Ecto neural progenitor cell (in vitro differentiated cells): ENCODE measurements around the gene PDE4D.
"Not testable (repeated sequence)": the region's sequence is repeated elsewhere in the genome, so short reads cannot be mapped to it uniquely, and the experiment has no call there.

Source experiments
- DNase-seq: peaks from one replicate; pipeline ENCODE4 v3.0.0-alpha.2; 2018; ENCODE audit warnings: low spot score

PDE4D gene

DNA sequence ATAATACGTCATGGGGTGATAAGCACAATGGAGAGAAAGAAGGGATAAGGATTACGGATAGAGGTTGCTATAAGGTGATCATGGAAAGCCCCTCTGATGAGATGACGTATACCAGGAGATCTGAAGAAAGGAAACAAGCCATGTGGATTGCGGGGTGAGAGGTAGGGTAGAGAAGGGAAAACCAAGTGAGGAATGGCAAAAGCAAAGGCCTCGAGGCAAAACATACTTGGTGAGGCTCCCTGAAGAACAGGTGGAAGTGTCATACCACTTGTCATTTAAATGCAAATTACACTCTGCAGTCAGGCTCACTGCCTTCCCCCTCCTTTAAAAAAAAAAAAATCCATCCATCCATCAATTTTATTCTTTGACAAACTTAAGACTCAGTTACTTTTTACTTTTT is 889.9 kb downstream of the PDE4D start:
- DNase-seq = no peak

DNA sequence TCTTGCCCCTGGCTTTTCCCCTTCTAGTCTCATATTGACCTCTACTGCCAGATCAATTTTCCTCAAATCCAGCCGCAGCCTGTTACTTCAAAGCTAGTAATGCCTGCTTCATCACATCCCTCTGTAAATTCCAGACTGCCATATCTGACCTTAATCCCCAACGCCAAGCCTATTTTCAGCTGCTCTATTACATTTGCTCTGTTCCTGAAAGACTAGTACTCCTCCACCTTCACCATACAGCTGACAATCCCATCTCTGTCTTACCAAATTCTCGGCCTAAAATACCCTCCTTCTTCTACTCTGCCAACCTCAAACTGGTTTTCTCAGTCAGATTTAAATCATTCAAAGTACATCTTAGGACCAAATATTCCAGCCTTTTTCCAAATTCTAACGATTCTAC is 890.4 kb downstream of the PDE4D start:
- no peak for DNase-seq

DNA sequence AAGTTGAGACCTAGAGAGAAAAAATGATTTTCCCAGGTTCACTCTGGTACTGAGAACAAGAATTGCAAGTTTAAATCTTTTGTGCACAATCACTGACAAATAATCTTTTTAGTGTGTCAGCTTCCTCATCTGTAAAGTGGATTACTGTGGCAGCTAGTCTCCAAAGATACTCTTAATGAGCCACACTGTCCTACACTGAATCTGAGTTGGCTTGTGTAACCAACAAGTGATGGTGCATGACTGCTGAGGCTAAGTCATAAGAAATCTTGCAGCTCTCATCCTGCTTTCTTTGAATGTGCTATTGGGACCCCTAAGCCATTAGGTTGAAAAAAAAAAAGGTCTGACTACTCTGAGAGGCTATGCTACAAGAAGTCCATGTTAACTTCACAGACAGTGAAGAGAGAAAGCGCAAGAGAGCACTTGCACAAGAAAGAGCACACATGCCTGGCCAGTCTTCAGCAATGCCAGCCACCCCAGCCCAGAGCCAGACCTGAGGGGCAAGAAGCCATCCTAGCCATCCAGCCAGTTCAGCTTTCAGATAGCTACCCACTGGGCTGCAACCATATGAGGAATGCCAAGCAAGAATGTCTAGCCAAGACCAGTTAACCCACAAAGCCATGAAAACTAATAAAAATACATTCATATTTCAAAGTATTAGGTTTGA is 891.2 kb downstream of the PDE4D start:
- no peak for DNase-seq

DNA sequence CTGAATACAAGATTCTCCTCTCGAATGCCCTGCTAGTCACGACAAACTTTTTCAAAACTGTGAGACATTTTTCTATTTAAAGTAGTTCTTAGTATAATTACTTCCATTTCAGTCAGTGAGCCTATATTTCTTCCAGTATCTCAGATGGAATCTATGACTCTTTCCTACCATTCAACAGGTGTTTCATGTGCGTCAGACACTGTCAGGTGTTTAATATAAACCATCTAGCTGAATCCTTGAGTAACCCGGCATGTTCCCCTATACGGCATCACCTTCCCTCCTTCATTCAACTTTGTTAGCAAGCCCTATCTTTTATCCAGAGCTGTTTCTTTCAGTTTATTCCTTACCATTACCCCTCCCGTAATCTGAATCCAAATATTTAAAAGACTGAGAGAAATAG is 891.8 kb downstream of the PDE4D start:
- DNase-seq = no peak

DNA sequence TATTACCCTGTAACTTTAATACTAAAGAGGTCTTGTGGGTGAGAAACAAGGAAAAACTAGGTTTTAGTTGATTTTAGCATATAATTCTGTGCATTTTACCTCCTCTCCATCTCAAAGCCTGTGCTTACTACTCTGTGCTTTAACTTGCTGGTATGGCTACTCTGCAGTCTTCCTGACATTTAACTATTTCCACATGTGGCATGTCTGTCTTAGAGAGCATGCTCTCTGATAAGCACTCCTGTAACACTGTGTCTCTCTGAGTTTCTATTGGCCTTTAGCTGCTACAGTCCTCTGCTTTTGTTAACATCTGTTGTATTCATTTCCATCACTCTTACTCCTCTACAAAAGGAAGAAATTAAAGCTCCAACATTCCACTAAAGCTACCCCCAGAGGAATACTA is 892.4 kb downstream of the PDE4D start:
- no peak for DNase-seq

DNA sequence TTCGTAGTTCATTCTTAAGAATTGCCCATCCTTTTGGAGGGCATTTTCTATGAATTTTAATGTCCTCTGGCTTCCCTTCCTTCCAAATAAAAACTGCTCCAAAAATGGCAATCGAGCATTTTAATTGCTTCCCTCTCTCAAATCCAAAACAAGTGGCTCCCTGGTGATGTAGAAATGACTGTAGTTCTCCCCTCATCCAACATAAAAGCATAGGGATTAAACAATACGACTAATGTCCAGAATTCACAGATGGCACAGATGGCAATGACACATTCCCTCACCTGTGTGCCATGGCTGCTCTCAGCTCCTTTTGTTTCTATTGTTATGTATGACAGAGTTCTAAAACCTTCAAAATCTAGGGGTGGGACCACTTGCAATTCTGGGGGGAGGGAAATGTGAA is 893.3 kb downstream of the PDE4D start:
- no peak for DNase-seq

DNA sequence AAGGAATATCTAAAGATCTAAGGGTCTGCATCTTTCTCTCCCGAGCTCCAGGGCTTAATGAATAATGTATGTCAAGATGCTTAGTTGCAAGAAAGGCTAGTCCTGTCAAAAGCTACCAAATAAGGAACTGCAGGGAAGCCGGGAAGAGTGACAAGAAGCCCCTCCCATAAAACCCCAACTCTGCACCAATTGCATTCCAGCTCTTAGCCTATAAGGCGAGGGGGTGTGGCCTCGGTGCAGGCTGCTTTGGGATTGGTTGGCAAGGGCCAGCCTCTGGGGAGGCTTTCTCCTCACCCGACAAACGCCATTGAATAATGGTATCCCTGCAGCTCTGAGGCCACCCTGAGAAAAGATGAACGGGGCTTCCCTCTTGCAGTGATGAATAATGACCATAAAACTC is 893.7 kb downstream of the PDE4D start:
- DNase-seq = no peak

DNA sequence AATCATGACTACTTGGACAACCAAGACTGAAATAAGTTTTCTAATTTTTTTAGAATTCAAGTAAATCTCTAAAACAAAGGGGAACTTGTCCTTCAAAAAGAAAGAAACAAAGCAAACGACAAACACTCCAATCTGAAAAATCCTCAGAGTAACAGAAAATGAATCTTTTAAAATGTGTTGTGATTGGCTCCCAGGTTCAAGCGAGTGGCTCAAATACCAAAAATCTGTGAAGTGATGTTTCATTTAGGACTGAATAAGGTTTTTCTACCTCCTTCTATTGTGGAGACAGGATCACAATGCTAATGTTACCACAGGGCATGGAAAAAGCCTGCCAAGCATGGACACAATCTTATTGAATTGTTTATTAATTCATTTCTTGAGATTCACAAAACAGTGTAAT is 895.0 kb downstream of the PDE4D start:
- DNase-seq = no peak

DNA sequence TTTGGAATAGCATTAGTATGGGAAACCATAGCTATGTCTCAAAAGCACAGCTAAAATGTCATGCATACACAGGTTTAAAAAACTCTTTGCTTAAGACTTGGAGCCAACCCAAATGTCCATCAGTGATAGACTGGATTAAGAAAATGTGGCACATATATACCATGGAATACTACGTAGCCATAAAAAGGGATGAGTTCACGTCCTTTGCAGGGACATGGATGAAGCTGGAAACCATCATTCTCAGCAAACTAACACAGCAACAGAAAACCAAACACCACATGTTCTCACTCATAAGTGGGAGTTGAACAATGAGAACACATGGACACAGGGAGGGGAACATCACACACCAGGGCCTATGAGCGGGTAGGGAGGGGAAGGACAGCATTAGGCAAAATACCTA is 897.7 kb downstream of the PDE4D start:
- not testable (repeated sequence) for DNase-seq

DNA sequence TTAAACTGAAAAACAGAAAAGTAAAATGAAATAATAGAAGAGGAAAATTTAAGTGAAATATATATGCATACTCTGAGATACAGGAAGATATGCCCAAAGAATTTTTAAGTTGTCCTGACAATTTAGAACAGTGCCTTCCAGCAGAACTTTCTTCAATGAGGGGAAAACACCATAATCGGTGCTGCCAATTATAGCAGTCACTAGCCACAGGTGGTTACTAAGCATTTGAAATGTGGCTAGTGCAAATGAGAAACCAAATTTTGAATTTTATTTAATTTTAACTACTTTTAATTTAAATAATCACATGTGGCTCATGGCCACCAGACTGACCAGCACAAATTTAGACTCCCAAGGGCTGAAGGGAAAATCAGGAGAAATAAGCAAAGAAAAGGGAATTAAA is 900.1 kb downstream of the PDE4D start:
- DNase-seq = no peak

DNA sequence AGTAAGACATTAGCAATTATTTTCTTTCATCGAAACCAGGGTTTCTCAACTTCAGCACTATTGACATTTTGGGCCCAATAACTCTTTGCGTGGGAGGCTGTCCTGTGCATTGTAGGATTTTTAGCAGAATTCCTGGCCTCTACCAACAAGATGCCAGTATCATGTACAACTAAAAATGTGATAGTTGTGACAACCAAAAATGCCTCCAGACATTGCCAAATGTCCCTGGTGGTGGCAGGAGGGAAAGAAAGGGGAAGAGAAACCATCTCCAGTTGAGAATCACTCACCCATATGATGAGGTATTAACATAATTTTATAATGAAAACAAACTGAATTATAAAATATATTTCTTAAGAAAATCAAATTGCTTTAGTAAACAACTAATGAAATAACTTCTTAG is 904.6 kb downstream of the PDE4D start:
- DNase-seq = no peak

DNA sequence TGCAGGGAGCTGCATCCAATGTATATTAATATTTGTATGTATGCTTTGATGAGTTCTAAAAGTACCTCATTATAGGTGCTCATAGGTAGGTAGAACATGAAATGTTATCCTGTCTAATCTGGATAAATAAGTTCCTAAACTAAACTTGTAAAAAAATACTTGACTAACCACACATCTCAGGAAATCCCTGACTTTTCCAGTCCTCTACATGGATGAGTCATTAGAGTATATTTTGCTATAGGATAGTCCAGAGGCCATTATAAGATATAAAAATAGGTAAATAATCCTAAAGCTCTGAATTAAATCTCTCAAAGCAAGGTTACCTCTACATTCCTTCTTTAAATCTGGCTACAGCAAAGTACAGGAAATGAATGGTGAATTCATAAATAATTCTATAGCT is 906.3 kb downstream of the PDE4D start:
- DNase-seq = no peak

DNA sequence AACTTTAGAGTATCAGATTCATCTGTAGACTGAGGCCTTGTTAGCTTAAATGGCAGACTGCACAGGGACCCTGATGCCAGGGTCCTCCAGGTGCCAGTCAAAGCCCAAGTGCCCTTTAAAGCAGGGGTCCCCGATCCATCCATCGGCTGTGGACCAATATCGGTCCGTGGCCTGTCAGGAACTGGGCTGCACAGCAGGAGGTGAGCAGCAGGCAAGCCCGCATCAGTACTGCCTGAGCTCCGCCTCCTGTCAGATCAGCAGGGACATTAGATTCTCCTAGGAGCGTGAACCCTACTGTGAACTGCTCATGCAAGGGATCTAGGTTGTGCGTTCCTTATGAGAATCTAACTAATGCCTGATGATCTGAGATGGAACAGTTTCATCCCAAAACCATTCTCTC is 907.2 kb downstream of the PDE4D start:
- DNase-seq = no peak

DNA sequence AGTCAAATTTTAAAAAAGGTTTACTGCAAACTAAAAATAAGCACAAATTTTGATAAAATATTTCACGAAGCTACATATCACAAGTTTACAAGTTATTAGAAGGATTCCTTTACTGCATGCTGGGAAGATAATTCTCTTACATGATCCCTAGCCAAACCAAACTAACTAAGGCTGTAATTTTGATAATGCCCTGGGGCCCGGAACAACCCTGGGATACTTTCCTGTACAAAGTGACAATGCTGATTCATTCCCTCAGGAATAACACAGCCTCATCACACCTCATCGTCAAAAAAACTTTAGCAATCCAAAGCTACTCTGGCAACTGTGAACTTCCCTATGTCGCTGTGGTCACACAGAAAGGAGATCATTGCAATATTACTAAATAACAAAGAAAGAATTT is 907.8 kb downstream of the PDE4D start:
- no peak for DNase-seq

DNA sequence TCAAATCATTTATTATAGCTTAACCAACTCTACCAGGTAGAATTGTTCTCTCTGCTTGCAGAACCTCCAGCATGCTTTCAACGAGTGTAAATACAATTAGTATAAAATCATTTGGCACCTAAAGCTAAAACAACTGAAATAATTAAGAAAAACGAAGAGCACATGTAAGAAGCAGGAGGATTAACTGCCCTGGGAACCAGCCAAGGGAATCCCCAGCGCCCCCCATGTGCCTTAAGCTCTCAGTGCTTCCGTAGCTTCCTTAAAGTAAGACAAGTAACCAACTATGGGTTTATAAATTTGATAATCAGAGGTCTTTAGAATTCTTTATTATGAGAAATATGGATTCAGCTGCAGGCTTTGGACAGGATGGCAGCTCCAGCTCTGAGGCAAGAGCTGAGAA is 908.2 kb downstream of the PDE4D start:
- no peak for DNase-seq

DNA sequence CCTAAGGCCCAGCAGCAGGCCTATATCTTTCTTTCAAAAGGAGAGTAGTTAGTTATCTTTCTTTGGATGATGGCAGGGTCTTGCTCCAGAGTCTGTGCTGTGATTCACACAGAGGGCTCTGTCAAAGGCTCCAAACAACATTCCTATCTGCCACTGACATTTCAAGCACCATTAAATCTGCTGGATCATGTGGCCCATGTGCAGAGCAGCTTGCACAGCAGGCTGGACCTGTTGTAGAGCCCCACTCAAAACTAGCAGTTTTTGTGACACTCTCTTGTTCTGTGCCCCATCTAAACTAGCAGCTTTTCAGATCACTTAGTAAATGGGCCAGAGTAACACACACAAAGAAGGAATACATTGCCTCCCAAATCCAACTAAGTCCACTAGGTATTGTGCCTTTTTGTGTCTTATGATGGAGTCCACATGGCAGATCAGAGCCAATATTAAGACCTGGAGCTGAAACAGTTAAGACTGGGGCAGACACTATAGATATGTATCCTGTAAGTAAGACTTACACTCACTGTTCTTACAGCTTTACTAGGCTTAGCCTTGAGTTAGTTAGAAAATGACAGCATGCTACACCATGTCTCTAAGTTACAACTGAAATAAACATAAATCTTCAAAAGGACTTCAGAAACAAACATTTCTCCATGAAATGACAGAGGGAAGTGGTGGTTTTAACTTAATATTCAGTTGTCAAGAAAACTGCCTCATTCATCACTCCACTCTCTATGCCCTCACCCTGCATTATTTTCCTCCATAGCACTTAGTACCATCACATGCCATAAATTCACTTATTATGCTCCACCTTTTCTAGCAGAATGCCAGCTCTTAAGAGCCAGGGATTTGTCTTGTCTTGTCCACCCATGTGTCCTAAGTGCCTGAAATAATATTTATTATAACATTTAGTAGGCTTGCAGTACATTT is 909.7 kb downstream of the PDE4D start:
- DNase-seq = no peak

DNA sequence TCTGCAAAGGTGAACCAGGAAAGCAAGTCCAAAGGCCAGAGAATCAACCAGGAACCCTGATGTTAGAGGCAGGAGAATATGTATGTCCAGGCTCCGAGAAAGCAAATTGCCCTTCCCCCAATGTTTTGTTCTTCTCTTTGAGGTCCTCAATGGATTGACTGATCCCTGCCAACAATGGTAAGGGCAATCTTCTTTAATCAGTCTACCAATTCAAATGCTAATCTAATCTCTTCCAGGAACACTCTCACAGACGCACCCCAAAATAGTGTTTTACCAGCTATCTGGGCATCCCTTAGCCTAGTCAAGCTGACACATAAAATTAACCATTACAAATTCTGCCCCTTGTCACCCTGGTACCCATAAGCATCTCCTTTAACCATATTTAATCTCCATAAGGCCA is 912.6 kb downstream of the PDE4D start:
- no peak for DNase-seq

DNA sequence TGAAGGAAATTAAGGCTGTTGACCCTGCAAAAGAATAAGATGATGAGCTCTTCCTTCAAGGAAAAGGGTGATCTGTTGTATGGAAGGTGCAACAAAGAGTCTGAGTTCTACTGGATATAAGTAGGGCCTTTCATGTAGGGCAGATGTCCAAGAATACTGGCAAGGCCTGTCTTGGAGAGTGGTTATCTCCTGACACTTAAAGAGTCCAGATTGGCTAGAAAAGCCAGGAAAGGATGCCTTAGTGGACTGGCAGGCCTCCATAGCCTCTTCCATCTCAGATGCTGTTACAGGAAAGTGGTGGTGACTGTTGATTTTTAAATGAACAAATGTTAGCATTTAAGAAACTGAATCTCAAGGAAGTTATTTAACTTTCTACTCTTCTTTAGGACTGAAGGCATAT is 914.4 kb downstream of the PDE4D start:
- DNase-seq = no peak

DNA sequence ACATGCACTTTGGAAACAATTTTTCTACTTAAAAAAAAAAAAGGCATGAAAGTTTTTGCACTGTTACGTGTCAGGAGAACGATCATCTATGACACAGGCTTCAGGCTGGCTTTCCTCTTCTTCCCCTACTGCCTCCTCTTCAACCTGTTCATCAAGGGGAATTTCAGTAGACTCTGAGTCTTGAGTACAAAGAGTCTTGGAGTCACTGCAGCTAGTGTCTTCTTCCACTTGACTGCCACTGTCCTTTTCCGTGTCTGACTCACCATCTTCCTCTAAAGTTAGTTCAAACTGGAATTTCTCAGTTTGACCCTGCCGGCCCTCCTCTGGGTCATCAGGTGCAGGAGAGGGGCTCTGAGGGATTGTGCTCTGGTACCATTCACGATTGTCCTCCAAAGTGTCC is 918.9 kb downstream of the PDE4D start:
- DNase-seq = no peak

DNA sequence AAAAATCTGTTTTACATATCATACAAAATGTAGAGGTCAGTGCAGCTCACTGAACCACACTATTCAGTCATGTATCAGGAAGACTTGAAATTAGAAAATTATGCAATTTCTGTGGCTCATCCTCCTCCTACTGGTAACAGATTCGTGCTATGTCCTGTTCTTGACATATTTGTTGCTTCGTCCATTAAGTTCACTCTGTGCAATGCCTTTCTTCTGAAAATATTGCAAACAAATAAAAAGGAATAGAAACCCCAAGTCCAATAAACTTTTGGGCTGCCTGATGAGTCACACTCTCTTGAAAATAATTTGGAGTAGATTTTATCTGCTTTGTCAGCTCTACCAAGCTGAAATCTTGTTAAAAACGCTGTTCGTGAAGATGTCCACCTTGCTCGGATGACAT is 919.4 kb downstream of the PDE4D start:
- no peak for DNase-seq

DNA sequence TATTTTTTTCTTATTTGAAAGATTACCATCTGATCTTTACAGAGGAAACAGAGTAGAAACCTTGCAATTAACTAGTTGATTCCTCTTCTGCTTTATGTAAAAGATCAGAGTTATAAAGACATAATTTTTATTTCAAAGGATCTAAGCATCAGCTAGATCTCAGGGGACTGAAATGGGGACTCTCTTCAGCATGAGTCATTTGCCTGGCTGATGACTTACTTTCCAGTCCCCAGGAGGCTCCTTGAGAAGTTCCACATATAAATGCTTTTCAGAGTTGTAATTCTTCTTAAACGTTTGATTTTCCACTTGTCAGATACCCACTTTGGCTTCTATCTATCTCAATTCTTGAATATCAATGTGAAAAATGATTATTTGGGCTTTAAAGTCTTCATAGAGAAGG is 921.2 kb downstream of the PDE4D start:
- no peak for DNase-seq

DNA sequence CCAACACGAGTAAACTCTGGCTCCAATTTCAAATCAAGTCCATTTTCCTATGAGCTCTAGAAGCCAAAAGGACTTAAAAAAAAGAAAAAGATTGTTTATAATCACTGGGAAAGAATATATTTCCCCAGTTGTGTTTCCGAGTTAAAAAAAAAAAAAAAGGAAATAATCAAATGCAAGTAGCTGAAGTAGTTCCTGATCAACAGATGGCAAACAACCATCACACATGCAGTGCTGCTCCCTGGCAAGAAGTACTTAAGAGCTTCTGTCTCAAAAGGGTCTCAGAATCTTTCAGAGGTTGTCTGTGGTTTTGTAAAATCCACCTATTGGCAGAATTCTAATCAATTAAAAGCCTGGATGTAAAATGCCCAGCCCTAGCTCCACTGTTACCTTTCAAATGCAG is 922.8 kb downstream of the PDE4D start:
- no peak for DNase-seq

DNA sequence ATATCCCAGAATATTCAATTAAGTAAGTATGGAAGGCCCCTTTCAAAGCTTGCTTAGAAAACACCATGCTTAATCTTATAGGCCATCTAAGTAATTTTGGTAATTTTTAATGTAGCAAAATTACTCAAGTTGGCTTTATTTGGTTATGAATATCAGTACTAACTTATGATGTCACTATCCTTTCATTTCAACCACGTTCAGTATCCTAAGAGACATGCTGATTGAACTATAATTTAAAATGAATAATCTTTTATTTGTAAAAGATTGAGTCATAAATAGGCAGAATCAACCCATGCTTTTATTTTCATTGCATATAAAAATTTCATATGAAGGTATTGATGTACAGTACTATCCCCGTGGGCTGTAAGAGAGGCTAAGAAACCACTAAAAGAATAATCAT is 923.7 kb downstream of the PDE4D start:
- no peak for DNase-seq

DNA sequence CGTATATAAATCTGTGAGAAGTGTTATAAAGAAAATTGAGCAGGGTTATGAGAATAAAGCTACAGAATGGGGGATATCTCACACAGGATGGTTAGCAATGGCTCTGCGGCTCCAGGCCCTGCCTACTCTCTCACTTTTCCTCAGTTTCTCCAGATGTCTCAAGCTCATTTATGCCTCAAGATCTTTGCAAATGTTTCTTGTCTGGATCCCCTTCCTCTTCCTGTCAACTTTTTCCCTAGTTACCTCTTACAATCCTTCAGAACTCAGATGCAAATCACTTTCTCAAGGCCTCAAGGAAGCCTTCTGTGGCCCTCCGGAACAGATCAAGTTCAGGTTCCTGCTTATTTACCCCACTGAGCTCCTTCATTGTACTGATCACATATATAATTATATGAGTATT is 924.3 kb downstream of the PDE4D start:
- no peak for DNase-seq
